Sigmoid colon (tissue), 4 donors: ENCODE results near the gene FJX1.

Experiments used
- POLR2A ChIP-seq, 2 donors: fragments of 450-650 bp; IDR thresholded peaks; one replicate each; pipeline ENCODE4 v1.6.1; 2016; ENCODE audit warnings: antibody characterized with exemption in 2 of 2, mild to moderate bottlenecking in 2 of 2, moderate library complexity in 2 of 2
- POLR2AphosphoS5 ChIP-seq, 4 donors: sonication (generic); formaldehyde crosslinking; IDR thresholded peaks; one replicate each; pipeline ENCODE4 v1.6.1; 2017; ENCODE audit warnings: antibody characterized with exemption in 4 of 4
- TF ChIP-seq, protein P1 (sequence below), 4 experiments: fragments of 450-650 bp in 3 of 4; fragments of 200-600 bp in 1 of 4; IDR thresholded peaks; one replicate each; pipeline ENCODE4 v1.5.1; 2016 to 2019; ENCODE audit warnings: antibody characterized with exemption in 4 of 4, mild to moderate bottlenecking in 3 of 4, moderate library complexity in 2 of 4

DNA sequence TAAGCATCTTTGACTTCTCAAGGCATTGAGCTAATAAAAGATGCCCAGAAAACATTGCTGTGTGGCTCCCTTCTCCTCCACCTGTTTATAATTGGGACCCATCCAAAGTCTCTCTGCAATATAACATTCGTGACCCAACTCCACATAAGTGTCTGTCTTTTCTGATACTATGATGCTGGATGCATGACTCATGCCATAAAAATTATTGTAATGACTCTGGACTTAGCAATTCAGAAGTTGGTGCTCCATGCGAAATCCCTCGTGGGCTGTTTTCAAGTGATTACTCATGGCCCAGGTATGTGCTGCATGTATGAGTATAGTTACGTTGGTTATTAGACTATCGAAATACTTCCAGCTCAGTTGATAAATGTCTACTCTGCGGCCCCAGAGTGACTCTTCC is 11.7 kb downstream of the FJX1 start:
- TF ChIP-seq POLR2A (IDR thresholded peaks at IDR 0.05) = no peak
- TF ChIP-seq, protein P1, sequence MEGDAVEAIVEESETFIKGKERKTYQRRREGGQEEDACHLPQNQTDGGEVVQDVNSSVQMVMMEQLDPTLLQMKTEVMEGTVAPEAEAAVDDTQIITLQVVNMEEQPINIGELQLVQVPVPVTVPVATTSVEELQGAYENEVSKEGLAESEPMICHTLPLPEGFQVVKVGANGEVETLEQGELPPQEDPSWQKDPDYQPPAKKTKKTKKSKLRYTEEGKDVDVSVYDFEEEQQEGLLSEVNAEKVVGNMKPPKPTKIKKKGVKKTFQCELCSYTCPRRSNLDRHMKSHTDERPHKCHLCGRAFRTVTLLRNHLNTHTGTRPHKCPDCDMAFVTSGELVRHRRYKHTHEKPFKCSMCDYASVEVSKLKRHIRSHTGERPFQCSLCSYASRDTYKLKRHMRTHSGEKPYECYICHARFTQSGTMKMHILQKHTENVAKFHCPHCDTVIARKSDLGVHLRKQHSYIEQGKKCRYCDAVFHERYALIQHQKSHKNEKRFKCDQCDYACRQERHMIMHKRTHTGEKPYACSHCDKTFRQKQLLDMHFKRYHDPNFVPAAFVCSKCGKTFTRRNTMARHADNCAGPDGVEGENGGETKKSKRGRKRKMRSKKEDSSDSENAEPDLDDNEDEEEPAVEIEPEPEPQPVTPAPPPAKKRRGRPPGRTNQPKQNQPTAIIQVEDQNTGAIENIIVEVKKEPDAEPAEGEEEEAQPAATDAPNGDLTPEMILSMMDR (IDR thresholded peaks at IDR 0.05) = no peak
- TF ChIP-seq POLR2AphosphoS5 (IDR thresholded peaks at IDR 0.05) = no peak
